Panc1 (cell line): ENCODE results near the gene PANX2. TPM values are rescaled to one million over a fixed set of nuclear protein-coding genes. Genes with fewer than 3 reads are reported as not detected.
A peak's percentile ranks its signal among the peaks of the same experiment; 100 is the strongest.

Experiments used
- ATAC-seq: fragments of 200-7000 bp; cut with Tn5 transposase; 2 replicates; pipeline ENCODE4 v1.9.1; 2020; ENCODE audit warnings: mild to moderate bottlenecking, moderate library complexity
- BruUV-seq: library from RNA; stranded (reverse); fragments of 400-500 nt; replicated peaks from 2 replicates; lab custom pipeline; 2021; lab: Mats Ljungman, UMichigan
- CTCF ChIA-PET: fragments of 300-600 bp; sonication (Branson Sonifier 250); formaldehyde crosslinking; loops from one replicate; lab custom pipeline; 2022; ENCODE audit warnings: antibody characterized with exemption; lab: Charles Lee
- POLR2A ChIA-PET: fragments of 300-600 bp; sonication (Branson Sonifier 250); formaldehyde crosslinking; loops from one replicate; lab custom pipeline; 2022; ENCODE audit warnings: antibody characterized with exemption; lab: Charles Lee
- DNase-seq: peaks from one replicate; pipeline ENCODE4 v3.0.0-alpha.2; 2010; ENCODE audit warnings: low read depth, low spot score
- H3K27ac ChIP-seq: 2 replicates; pipeline ENCODE4 v1.5.1; 2011; ENCODE audit warnings: mild to moderate bottlenecking, low read length, inconsistent platforms
- H3K27me3 ChIP-seq: fragments of 200-500 bp; sonication (Bioruptor generic); 2 replicates; pipeline ENCODE4 v1.6.0; 2014; ENCODE audit warnings: low read length, inconsistent platforms; ENCODE audit not compliant: control insufficient read depth, insufficient read depth
- H3K36me3 ChIP-seq: fragments of 200-500 bp; sonication (Bioruptor generic); 2 replicates; pipeline ENCODE4 v1.5.1; 2014; ENCODE audit warnings: inconsistent platforms, mild to moderate bottlenecking, low read length, moderate library complexity; ENCODE audit not compliant: control insufficient read depth, insufficient read depth
- H3K4me1 ChIP-seq: 2 replicates; pipeline ENCODE4 v1.5.1; 2011; ENCODE audit warnings: inconsistent platforms, mild to moderate bottlenecking, low read length, moderate library complexity; ENCODE audit not compliant: control insufficient read depth, insufficient read depth
- H3K4me3 ChIP-seq, 2 experiments: 2 replicates each; pipeline ENCODE4 v1.5.1; 2011 to 2012; ENCODE audit warnings: low read depth in 2 of 2, low read length in 2 of 2, mild to moderate bottlenecking in 2 of 2, inconsistent platforms in 1 of 2, moderate library complexity in 1 of 2
- H3K9me3 ChIP-seq: fragments of 200-500 bp; sonication (Bioruptor generic); 2 replicates; pipeline ENCODE4 v1.5.1; 2014; ENCODE audit warnings: low read depth, mild to moderate bottlenecking, inconsistent platforms, low read length, moderate library complexity; ENCODE audit not compliant: control insufficient read depth, insufficient read depth
- CTCF ChIP-seq: fragments of 450-650 bp; IDR thresholded peaks from 2 replicates; pipeline ENCODE4 v1.5.1; 2017; ENCODE audit warnings: mild to moderate bottlenecking
- POLR2AphosphoS5 ChIP-seq: IDR thresholded peaks from 2 replicates; pipeline ENCODE4 v1.6.1; 2012; ENCODE audit warnings: mild to moderate bottlenecking, low read depth, low read length, moderate library complexity
- REST ChIP-seq, 2 experiments: IDR thresholded peaks; 2 replicates each; pipeline ENCODE4 v1.6.1; 2011 to 2012; ENCODE audit warnings: low read depth in 2 of 2, control low read depth in 1 of 2, low read length in 1 of 2, mild to moderate bottlenecking in 1 of 2, moderate library complexity in 1 of 2; ENCODE audit not compliant: insufficient read depth in 1 of 2
- TCF7L2 ChIP-seq: IDR thresholded peaks from 2 replicates; pipeline ENCODE4 v1.6.1; 2011; ENCODE audit warnings: mild to moderate bottlenecking, low read depth, low read length, inconsistent platforms
- in situ Hi-C: cut with HindIII; loops from 2 replicates; pipeline ENCODE4 v1.10.0; 2016; ENCODE audit warnings: low sequenced_read_pairs, low pct_unique_long_range_greater_than_20kb
- intact Hi-C: fragments of 100-400 bp; cut with micrococcal nuclease; formaldehyde crosslinking; loops from one replicate; pipeline ENCODE4 v1.10.0; 2022; ENCODE audit not compliant: unreplicated experiment
- total RNA-seq: library from RNA; stranded (reverse); gene quantifications from one replicate; pipeline ENCODE4 v1.2.1, GENCODE V29; 2021; ENCODE audit not compliant: unreplicated experiment

Gene PANX2
- total RNA-seq, 1 experiment from 2014 or later = 0.77 TPM

- no TSS peak for BruUV-seq
- Histone ChIP-seq H3K4me1 (no peaks in the 10 kb centered on the region), H3K4me3 (no peak overlapping the region), H3K27ac (no peak overlapping the region), H3K36me3 (no peaks in the 10 kb centered on the region), H3K27me3 (no peaks in the 10 kb centered on the region), H3K9me3 (no peaks in the 10 kb centered on the region)
- TF ChIP-seq REST (IDR thresholded peaks at IDR 0.05; ENCODE audit: insufficient read depth in 1 of 2, low read depth in 2 of 2, low read length in 1 of 2) (no peak), POLR2AphosphoS5 (no peak), TCF7L2 (no peak)
- intact Hi-C loops = loop anchor here (1.0 kb wide), 1 partner anchor 60 kb away; no protein-coding TSS in a partner anchor
- peak; percentile 36 for ATAC-seq
- CTCF ChIA-PET = interaction anchor here (0.6 to 0.7 kb wide), 2 partner anchors 275 to 280 kb away, joined by 5 to 7 read pairs; no protein-coding TSS in a partner anchor
- no peak for DNase-seq
- in situ Hi-C loops = no loop called here
- POLR2A ChIA-PET = no interaction called here
Observed at GRCh38 chr22:50208939-50209892, 38.7 kb downstream of the PANX2 start.

- Histone ChIP-seq H3K27me3 (no peaks in the 10 kb centered on the region), H3K4me3 (no peak overlapping the region), H3K36me3 (no peaks in the 10 kb centered on the region), H3K9me3 (no peaks in the 10 kb centered on the region), H3K27ac (no peak overlapping the region), H3K4me1 (no peaks in the 10 kb centered on the region)
- peak; percentile 74 for ATAC-seq
- TF ChIP-seq CTCF (peak; percentile 87), POLR2AphosphoS5 (no peak)
- intact Hi-C loops (loop anchor here (1.0 kb wide), 1 partner anchor 61 kb away; no protein-coding TSS in a partner anchor), in situ Hi-C loops (no loop called here)
- no TSS peak for BruUV-seq
- CTCF ChIA-PET = no interaction called here
- POLR2A ChIA-PET = no interaction called here
- DNase-seq = peak; percentile 38
Observed at GRCh38 chr22:50209893-50210292, 39.4 kb downstream of the PANX2 start.
